BLaER1 treated with 17β-estradiol and CSF1 and Interleukin-3, amounts not matched to agents 10 nM and 100 nM (cell line): ENCODE measurements around the gene GYPC.
A peak's percentile ranks its signal among the peaks of the same experiment; 100 is the strongest.

Source experiments
- H3K27ac ChIP-seq, 11 experiments: shearing (Covaris generic); formaldehyde crosslinking; 2 replicates each; pipeline ENCODE4 v1.8.1; 2022
- H3K27me3 ChIP-seq, 11 experiments: shearing (Covaris generic); formaldehyde crosslinking; 2 replicates each; pipeline ENCODE4 v1.8.1; 2022
- H3K36me3 ChIP-seq, 11 experiments: shearing (Covaris generic); formaldehyde crosslinking; 2 replicates each; pipeline ENCODE4 v1.8.1; 2022
- H3K4me1 ChIP-seq, 10 experiments: shearing (Covaris generic); formaldehyde crosslinking; 2 replicates each; pipeline ENCODE4 v1.8.1; 2022
- H3K4me2 ChIP-seq, 11 experiments: shearing (Covaris generic); formaldehyde crosslinking; 2 replicates each; pipeline ENCODE4 v1.8.1; 2022
- H3K4me3 ChIP-seq, 10 experiments: shearing (Covaris generic); formaldehyde crosslinking; 2 replicates each; pipeline ENCODE4 v1.8.1; 2022
- H3K9ac ChIP-seq, 11 experiments: shearing (Covaris generic); formaldehyde crosslinking; 2 replicates each; pipeline ENCODE4 v1.8.1; 2022
- H3K9me3 ChIP-seq, 11 experiments: shearing (Covaris generic); formaldehyde crosslinking; replicated peaks in 1 of 11; 2 replicates each; pipeline ENCODE4 v1.8.1; 2022
- H4K20me1 ChIP-seq, 11 experiments: shearing (Covaris generic); formaldehyde crosslinking; 2 replicates each; pipeline ENCODE4 v1.8.1; 2022
- Cebpa-rat ChIP-seq, 11 experiments: shearing (Covaris generic); IDR thresholded peaks; 2 replicates each; pipeline ENCODE4 v1.8.1; 2022

Gene GYPC

DNA sequence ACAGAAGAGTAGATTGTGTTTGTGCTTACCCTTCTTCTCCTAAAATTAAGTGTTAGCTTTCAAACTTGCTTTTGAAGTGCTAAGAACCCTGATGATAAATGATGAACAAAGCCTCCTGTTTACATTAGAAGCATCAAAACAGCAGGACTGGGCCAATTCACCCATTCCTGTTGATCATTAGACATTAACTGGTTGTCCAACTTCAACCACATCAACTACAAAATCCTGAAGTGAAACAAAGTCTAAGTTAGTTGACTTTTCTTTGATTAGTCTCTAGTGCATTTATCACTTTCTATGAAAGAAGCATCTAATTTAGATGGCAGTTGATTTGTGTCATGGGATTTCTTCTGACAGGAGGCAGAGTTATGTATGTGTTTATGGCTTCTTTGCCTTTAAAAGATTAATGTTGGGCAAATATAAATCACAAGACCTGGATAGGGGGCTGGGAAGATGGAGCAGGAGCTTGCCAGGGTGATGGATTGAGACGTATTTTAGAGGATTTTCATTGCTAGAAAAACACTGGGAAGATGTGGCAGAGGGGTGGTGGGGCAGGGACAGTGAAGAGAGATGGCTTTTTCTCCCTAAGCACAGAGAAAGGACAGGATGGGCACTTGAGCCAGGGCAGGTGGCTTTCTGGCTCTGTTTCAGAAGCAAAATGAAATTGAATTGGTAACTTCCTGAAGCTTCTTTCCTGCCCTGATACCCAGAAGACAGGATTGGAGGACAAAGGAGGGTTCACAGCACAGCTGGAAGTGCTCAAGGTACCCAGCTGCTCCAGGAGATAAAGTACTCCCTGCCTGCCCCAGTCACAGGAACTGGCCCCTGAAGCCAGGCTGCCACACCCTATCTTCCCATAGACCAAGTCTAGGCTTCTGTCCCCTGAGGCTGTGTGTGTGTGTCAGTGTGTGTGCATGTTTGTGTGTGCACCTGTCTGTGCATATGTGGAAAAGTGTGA, 20.5 kb downstream of the GYPC start:
- no peak for TF ChIP-seq Cebpa-rat (IDR thresholded peaks at IDR 0.05)
- Histone ChIP-seq H4K20me1 (peaks cover 21 to 100% (median 100%) of the 10 kb centered on the region in 11 experiments; a peak in 20 of 22 replicates), H3K4me3 (no peak overlapping the region), H3K27ac (no peak overlapping the region; a peak in 1 of 22 replicates), H3K36me3 (peaks cover 81 to 100% (median 94%) of the 10 kb centered on the region in 11 experiments), H3K4me2 (peak overlapping the region in 8 of 11 experiments; percentile 7 to 37 (median 14); a peak in 10 of 22 replicates), H3K9me3 (peaks cover 27 to 45% (median 43%) of the 10 kb centered on the region in 11 experiments), H3K4me1 (peaks cover 6 to 33% (median 28%) of the 10 kb centered on the region in 10 experiments; a peak in 17 of 20 replicates), H3K9ac (no peak overlapping the region), H3K27me3 (no peaks in the 10 kb centered on the region)

DNA sequence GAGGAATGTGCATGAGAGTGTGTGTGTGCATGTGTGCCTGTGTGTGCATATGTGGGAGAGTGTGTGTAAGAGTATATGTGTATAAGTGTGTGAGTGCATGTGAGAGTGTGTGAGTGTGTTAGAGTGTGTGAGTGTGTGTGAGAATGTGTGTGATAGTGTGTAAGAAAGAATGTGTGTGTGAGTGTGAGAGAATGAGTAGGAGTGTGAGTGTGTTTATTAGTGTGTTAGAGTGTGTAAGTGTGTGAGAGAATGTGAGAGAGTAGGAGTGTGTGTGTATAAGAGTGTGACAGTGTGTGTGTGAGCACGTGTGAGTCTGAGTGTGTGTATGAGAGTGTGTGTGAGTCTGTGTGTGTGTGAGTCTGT, 21.2 kb downstream of the GYPC start:
- TF ChIP-seq Cebpa-rat (IDR thresholded peaks at IDR 0.05), result no peak
- Histone ChIP-seq H3K9ac (no peak overlapping the region), H3K27ac (no peak overlapping the region), H4K20me1 (peaks cover 18 to 100% (median 100%) of the 10 kb centered on the region in 11 experiments; a peak in 20 of 22 replicates), H3K4me1 (peaks cover 6 to 33% (median 28%) of the 10 kb centered on the region in 10 experiments; a peak in 17 of 20 replicates), H3K4me3 (no peak overlapping the region), H3K9me3 (peaks cover 27 to 40% (median 39%) of the 10 kb centered on the region in 11 experiments), H3K27me3 (no peaks in the 10 kb centered on the region), H3K36me3 (peaks cover 83 to 100% (median 94%) of the 10 kb centered on the region in 11 experiments), H3K4me2 (peak overlapping the region in 7 of 11 experiments; percentile 7 to 37 (median 15); a peak in 8 of 22 replicates)

DNA sequence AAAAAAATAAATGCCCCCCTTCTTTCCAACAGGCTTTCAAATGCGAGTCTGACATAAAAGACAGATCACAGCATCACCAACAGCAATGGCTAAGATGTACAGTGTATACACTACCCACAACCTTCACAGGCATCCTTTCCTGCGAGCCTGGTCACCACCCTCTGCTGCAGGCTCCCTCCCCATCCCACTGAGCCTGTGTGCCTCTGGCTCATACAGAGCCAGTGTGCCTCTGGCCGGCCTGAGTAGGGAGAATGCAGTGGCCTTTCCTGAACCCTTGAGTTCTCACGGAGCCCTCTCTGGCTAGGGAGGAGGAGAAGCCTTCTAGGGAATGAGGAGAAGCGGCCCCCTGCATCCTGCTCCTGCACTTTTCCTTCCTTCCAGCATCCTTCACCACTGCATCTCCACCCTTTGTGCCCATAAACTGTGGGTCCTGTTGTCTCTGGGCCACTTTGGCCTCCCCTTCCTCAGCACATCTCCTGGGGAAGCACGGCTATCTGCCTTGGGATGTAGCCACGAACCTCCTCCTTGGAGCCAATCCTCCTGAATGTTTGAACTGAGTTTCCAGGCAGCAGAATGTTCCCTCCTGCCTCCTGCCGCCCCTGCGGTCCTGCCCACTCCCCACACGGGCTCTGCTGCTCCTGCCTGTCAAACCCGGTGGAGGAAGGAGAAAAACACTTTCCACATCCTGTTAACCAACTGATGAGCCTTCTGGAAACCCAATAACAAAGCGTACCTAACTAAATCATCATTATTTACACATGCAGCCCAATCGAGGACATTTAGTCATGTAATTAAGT, 22.5 kb downstream of the GYPC start:
- Histone ChIP-seq H3K4me3 (no peak overlapping the region), H4K20me1 (peaks cover 25 to 100% (median 100%) of the 10 kb centered on the region in 11 experiments; a peak in 20 of 22 replicates), H3K36me3 (peaks cover 81 to 100% (median 94%) of the 10 kb centered on the region in 11 experiments), H3K27me3 (no peaks in the 10 kb centered on the region), H3K27ac (peak overlapping the region in 3 of 11 experiments; percentile 11 to 22 (median 12); a peak in 2 of 22 replicates), H3K9me3 (peaks cover 25 to 28% (median 27%) of the 10 kb centered on the region in 11 experiments), H3K4me2 (peak overlapping the region in 8 of 11 experiments; percentile 7 to 53 (median 39); a peak in 11 of 22 replicates), H3K9ac (no peak overlapping the region), H3K4me1 (peaks cover 6 to 33% (median 28%) of the 10 kb centered on the region in 10 experiments; a peak in 17 of 20 replicates)
- TF ChIP-seq Cebpa-rat (IDR thresholded peaks at IDR 0.05), result no peak

DNA sequence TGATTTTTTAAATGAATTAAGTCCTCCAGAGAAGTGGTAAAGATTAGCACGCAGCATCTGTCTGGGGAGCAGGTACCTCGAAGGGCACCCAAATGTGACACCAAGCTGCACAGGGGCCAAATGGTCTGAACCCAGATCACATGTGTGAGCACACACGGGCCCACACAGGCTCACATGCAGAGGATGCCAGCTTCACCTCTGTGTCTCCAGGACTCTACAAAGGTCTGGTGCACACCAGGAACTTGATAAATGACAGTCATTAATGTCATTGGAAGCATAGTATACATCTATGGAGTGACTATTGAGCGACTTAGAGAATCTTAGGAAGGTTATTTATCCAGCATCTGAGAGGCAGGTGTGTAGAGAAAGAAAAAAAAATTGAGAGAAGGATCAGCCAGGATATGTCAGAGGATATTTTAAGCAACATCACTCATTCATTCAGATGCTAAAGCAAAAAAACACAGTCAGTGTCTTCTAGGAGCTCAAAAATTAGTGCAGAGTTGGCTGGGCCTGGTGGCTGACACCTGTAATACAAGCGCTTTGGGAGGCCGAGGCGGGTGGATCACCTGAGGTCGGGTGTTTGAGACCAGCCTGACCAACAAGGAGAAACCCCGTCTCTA, 23.2 kb downstream of the GYPC start:
- H3K27ac ChIP-seq, result no peak overlapping the region
- H3K27me3 ChIP-seq, result no peaks in the 10 kb centered on the region
- peaks cover 33 to 100% (median 100%) of the 10 kb centered on the region in 11 experiments; a peak in 20 of 22 replicates for H4K20me1 ChIP-seq
- H3K4me1 ChIP-seq, result peaks cover 6 to 33% (median 28%) of the 10 kb centered on the region in 10 experiments; a peak in 17 of 20 replicates
- H3K9ac ChIP-seq, result no peak overlapping the region
- no peak overlapping the region for H3K4me3 ChIP-seq
- peaks cover 80 to 100% (median 94%) of the 10 kb centered on the region in 11 experiments for H3K36me3 ChIP-seq
- H3K9me3 ChIP-seq, result peaks cover 17 to 21% (median 19%) of the 10 kb centered on the region in 11 experiments
- TF ChIP-seq Cebpa-rat (IDR thresholded peaks at IDR 0.05), result no peak
- no peak overlapping the region for H3K4me2 ChIP-seq

DNA sequence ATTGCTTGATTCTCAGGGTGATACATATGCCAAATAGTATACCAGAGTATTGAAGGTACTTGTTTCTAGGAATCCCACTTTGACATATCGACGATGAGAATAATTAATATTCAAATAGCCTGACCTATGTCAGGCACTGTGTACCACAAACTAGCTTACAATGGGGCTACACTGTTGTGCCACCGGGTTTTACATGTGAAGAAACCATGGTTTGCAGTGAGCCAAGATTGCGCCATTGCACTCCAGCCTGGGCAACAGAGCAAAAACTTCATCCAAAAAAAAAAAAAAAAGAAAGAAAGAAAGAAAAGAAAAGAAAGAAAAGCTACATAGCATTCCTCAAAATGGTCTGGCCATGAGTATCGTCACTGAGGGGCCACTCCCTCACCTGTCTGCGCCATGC, 25.5 kb downstream of the GYPC start:
- Histone ChIP-seq H3K4me2 (no peak overlapping the region), H3K27ac (peak overlapping the region in 1 of 11 experiments; percentile 43; a peak in 1 of 22 replicates), H4K20me1 (peaks cover 36 to 100% (median 100%) of the 10 kb centered on the region in 11 experiments; a peak in 20 of 22 replicates), H3K36me3 (peaks cover 79 to 100% (median 95%) of the 10 kb centered on the region in 11 experiments), H3K4me1 (peaks cover 4 to 41% (median 31%) of the 10 kb centered on the region in 10 experiments; a peak in 17 of 20 replicates), H3K4me3 (no peak overlapping the region), H3K9me3 (no peaks in the 10 kb centered on the region; a peak in 1 of 22 replicates), H3K27me3 (no peaks in the 10 kb centered on the region), H3K9ac (no peak overlapping the region)
- no peak for TF ChIP-seq Cebpa-rat (IDR thresholded peaks at IDR 0.05)

DNA sequence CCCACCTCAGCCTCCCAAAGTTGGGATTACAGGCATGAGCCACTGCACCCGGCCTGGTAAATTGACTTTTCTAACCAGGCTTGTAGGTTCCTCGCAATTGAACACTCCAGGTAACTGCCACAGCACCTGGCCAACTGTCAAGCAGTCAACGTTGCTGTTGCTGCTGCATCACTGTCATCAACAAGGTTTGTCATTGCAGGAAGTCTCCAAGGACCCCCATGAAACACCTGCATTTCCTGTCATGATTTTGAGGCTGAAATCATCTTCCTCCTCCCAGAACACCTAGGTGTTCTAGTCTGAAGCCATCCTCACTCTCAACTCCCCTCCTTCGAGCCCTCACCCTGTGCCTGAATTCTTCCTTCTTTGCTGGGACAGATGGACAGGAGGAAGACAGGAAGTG, 29.7 kb downstream of the GYPC start:
- Histone ChIP-seq H3K4me3 (no peak overlapping the region), H3K36me3 (peaks cover 66 to 100% (median 100%) of the 10 kb centered on the region in 11 experiments), H4K20me1 (peaks cover 21 to 100% (median 98%) of the 10 kb centered on the region in 11 experiments; a peak in 20 of 22 replicates), H3K27ac (no peak overlapping the region), H3K9me3 (peaks cover 0 to 21% (median 8%) of the 10 kb centered on the region in 11 experiments; a peak in 10 of 22 replicates), H3K4me1 (peaks cover 0 to 50% (median 30%) of the 10 kb centered on the region in 10 experiments; a peak in 13 of 20 replicates), H3K9ac (no peak overlapping the region), H3K27me3 (no peaks in the 10 kb centered on the region), H3K4me2 (peak overlapping the region in 1 of 11 experiments; percentile 11; a peak in 1 of 22 replicates)
- TF ChIP-seq Cebpa-rat (IDR thresholded peaks at IDR 0.05), result no peak

DNA sequence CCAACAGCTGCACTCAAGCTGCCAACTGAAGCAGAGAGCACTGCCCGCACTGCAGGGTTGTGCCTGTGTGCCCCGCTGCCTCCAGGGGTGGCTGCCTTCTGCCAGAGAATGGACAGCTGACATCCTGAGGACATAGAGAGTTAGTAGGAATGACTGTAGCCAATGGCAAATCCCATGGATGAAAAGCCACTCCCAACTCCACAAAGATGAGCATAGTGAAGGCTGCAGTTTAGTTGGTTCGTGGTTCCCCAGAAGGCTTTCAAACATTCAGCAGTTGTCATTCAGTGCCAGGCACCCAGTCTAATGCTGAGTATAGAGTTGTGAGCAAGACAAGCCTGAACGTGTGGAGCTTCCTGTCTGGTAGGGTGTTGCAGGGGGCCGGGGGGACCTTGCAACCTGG, 30.3 kb downstream of the GYPC start:
- H3K9ac ChIP-seq, result no peak overlapping the region

More for the DNA sequence above, 30.3 kb downstream of the GYPC start:
- peaks cover 0 to 52% (median 30%) of the 10 kb centered on the region in 10 experiments; a peak in 13 of 20 replicates for H3K4me1 ChIP-seq
- H3K4me2 ChIP-seq, result peak overlapping the region in 4 of 11 experiments; percentile 2 to 11 (median 8); a peak in 2 of 22 replicates
- peaks cover 21 to 100% (median 94%) of the 10 kb centered on the region in 11 experiments; a peak in 20 of 22 replicates for H4K20me1 ChIP-seq
- H3K36me3 ChIP-seq, result peaks cover 64 to 100% (median 97%) of the 10 kb centered on the region in 11 experiments
- H3K9me3 ChIP-seq, result peaks cover 0 to 22% (median 8%) of the 10 kb centered on the region in 11 experiments; a peak in 11 of 22 replicates
- H3K27ac ChIP-seq, result no peak overlapping the region; a peak in 1 of 22 replicates
- H3K4me3 ChIP-seq, result no peak overlapping the region
- TF ChIP-seq Cebpa-rat (IDR thresholded peaks at IDR 0.05), result no peak
- H3K27me3 ChIP-seq, result no peaks in the 10 kb centered on the region
